Hepatocyte (in vitro differentiated cells): ENCODE results near the gene RPIA. TPM values are rescaled to one million over a fixed set of nuclear protein-coding genes. Genes with fewer than 3 reads are reported as not detected.
"Not testable (repeated sequence)": the region's sequence is repeated elsewhere in the genome, so short reads cannot be mapped to it uniquely, and the experiment has no call there.

Experiments used
- DNase-seq: peaks from one replicate; pipeline ENCODE4 v3.0.0-alpha.2; 2016; ENCODE audit warnings: low spot score
- H2AFZ ChIP-seq: fragments of 200-600 bp; sonication (generic); 2 replicates; pipeline ENCODE4 v1.6.0; 2016; ENCODE audit warnings: antibody characterized with exemption, mild to moderate bottlenecking
- H3K27ac ChIP-seq: fragments of 200-600 bp; sonication (generic); 2 replicates; pipeline ENCODE4 v1.5.1; 2016; ENCODE audit warnings: mild to moderate bottlenecking
- H3K27me3 ChIP-seq: fragments of 200-600 bp; sonication (generic); 2 replicates; pipeline ENCODE4 v1.6.1; 2016
- H3K36me3 ChIP-seq: fragments of 200-600 bp; sonication (generic); replicated peaks from 2 replicates; pipeline ENCODE4 v1.5.1; 2016; ENCODE audit warnings: low read depth; ENCODE audit not compliant: insufficient read depth
- H3K4me1 ChIP-seq: fragments of 200-600 bp; sonication (generic); 2 replicates; pipeline ENCODE4 v1.5.1; 2016; ENCODE audit warnings: mild to moderate bottlenecking, moderate library complexity; ENCODE audit not compliant: insufficient read depth
- H3K4me2 ChIP-seq: fragments of 200-600 bp; sonication (generic); 2 replicates; pipeline ENCODE4 v1.6.0; 2016
- H3K4me3 ChIP-seq: fragments of 200-600 bp; sonication (generic); 2 replicates; pipeline ENCODE4 v1.5.1; 2016; ENCODE audit warnings: mild to moderate bottlenecking
- H3K79me2 ChIP-seq: fragments of 200-600 bp; sonication (generic); 2 replicates; pipeline ENCODE4 v1.6.0; 2017; ENCODE audit warnings: mild to moderate bottlenecking
- H3K9me2 ChIP-seq: fragments of 200-600 bp; sonication (generic); replicated peaks from 2 replicates; pipeline ENCODE4 v1.6.0; 2017; ENCODE audit warnings: mild to moderate bottlenecking; ENCODE audit not compliant: insufficient read depth
- H3K9me3 ChIP-seq: fragments of 200-600 bp; sonication (generic); 2 replicates; pipeline ENCODE4 v1.5.1; 2016; ENCODE audit warnings: low read depth, mild to moderate bottlenecking
- H4K20me1 ChIP-seq: fragments of 200-600 bp; sonication (generic); 2 replicates; pipeline ENCODE4 v1.6.0; 2016; ENCODE audit warnings: mild to moderate bottlenecking; ENCODE audit not compliant: insufficient read depth, poor library complexity, severe bottlenecking
- WGBS: methylation state at CpG from one replicate; pipeline ENCODE4 v1.1.6; 2016; ENCODE audit warnings: low lambda C conversion rate; ENCODE audit errors: missing lambda C conversion rate; 5-methylcytosine and 5-hydroxymethylcytosine counted together
- polyA plus RNA-seq: library from polyadenylated mRNA; unstranded; fragments of >200 nt; fragmentation: Nextera tagmentation; extraction: Ambion mirVana; gene quantifications from 2 replicates; pipeline ENCODE4 v1.2.1, GENCODE V29; 2016
- total RNA-seq: library from RNA; depleted of rRNA; stranded (reverse); fragments of >200 nt; gene quantifications from 2 replicates; pipeline ENCODE4 v1.2.3, GENCODE V29; 2014

RPIA gene
- total and polyA plus RNA-seq, 2 experiments from 2014 or later: 7.0 to 17.6 TPM

GRCh38 chr2:88789213-88789612 is 97.7 kb downstream of the RPIA start:
- H3K9me2 ChIP-seq, H3K4me1 ChIP-seq, H2AFZ ChIP-seq, H3K4me3 ChIP-seq, H3K79me2 ChIP-seq, H3K36me3 ChIP-seq, H3K27me3 ChIP-seq, H3K27ac ChIP-seq, H3K4me2 ChIP-seq, DNase-seq, H4K20me1 ChIP-seq, H3K9me3 ChIP-seq: not testable (repeated sequence)
- WGBS: 87% methylated on average over 2 of the region's 2 CpGs

- not testable (repeated sequence) for H3K36me3 ChIP-seq
- WGBS: 66% methylated on average over 2 of the region's 2 CpGs
Observed at GRCh38 chr2:88795932-88796331, 104.5 kb downstream of the RPIA start.

GRCh38 chr2:88796523-88796922 is 105.0 kb downstream of the RPIA start:
- not testable (repeated sequence) for H3K27me3 ChIP-seq, H2AFZ ChIP-seq, H3K27ac ChIP-seq, H3K9me2 ChIP-seq, H3K9me3 ChIP-seq, H3K36me3 ChIP-seq, H3K4me1 ChIP-seq, DNase-seq, H3K4me3 ChIP-seq, H4K20me1 ChIP-seq, H3K79me2 ChIP-seq, H3K4me2 ChIP-seq
- WGBS: 89% methylated on average over 1 of the region's 1 CpG

More at GRCh38 chr2:88795932-88796331, 104.5 kb downstream of the RPIA start:
- H3K4me2 ChIP-seq, DNase-seq, H2AFZ ChIP-seq, H3K9me3 ChIP-seq, H4K20me1 ChIP-seq, H3K4me1 ChIP-seq, H3K27me3 ChIP-seq, H3K9me2 ChIP-seq, H3K79me2 ChIP-seq, H3K27ac ChIP-seq, H3K4me3 ChIP-seq: not testable (repeated sequence)

GRCh38 chr2:88797164-88797563 is 105.7 kb downstream of the RPIA start:
- 43% methylated on average over 1 of the region's 1 CpG for WGBS
- H3K27me3 ChIP-seq, DNase-seq, H3K9me2 ChIP-seq, H3K4me1 ChIP-seq, H3K36me3 ChIP-seq, H3K79me2 ChIP-seq, H3K27ac ChIP-seq, H3K4me3 ChIP-seq, H3K9me3 ChIP-seq, H2AFZ ChIP-seq, H3K4me2 ChIP-seq, H4K20me1 ChIP-seq: not testable (repeated sequence)

Other genes with a start within 250 kb of the RPIA start
- not detected in 2 replicates for gene FOXI3, start 239.0 kb upstream of the RPIA start, total RNA-seq
- gene FOXI3, start 239.0 kb upstream of the RPIA start, polyA plus RNA-seq: not detected in 2 replicates
- 38.1 and 41.9 TPM in 2 replicates for gene EIF2AK3, start 64.2 kb upstream of the RPIA start, total RNA-seq
- gene EIF2AK3, start 64.2 kb upstream of the RPIA start, polyA plus RNA-seq: 19.5 and 21.0 TPM in 2 replicates